KG1 (cell line): ENCODE data around the gene ELOVL5.

Experiments used
- DNase-seq: peaks from one replicate; lab custom pipeline; 2025; lab: John Stamatoyannopoulos, UW

The ELOVL5 gene

GRCh38 chr6:53269827-53270226 lies 78.9 kb downstream of the ELOVL5 start:
- DNase-seq: no peak

GRCh38 chr6:53268858-53269608 lies 79.7 kb downstream of the ELOVL5 start:
- DNase-seq: no peak

GRCh38 chr6:53266553-53267090 lies 82.1 kb downstream of the ELOVL5 start:
- no peak for DNase-seq

GRCh38 chr6:53264915-53265607 lies 83.7 kb downstream of the ELOVL5 start:
- DNase-seq: no peak

- no peak for DNase-seq
Measured at GRCh38 chr6:53264337-53264736, 84.4 kb downstream of the ELOVL5 start.

- DNase-seq: no peak
Measured at GRCh38 chr6:53263917-53264316, 84.8 kb downstream of the ELOVL5 start.

GRCh38 chr6:53259860-53260580 lies 88.7 kb downstream of the ELOVL5 start:
- DNase-seq: no peak

- no peak for DNase-seq
Measured at GRCh38 chr6:53258774-53259155, 90.0 kb downstream of the ELOVL5 start.

- DNase-seq: no peak
Measured at GRCh38 chr6:53258076-53258773, 90.5 kb downstream of the ELOVL5 start.

- no peak for DNase-seq
Measured at GRCh38 chr6:53257533-53257932, 91.2 kb downstream of the ELOVL5 start.

- DNase-seq: no peak
Measured at GRCh38 chr6:53257001-53257400, 91.7 kb downstream of the ELOVL5 start.

GRCh38 chr6:53252177-53252692 lies 96.5 kb downstream of the ELOVL5 start:
- DNase-seq: no peak

GRCh38 chr6:53251033-53251672 lies 97.6 kb downstream of the ELOVL5 start:
- DNase-seq: no peak

- no peak for DNase-seq
Measured at GRCh38 chr6:53250176-53251032, 98.3 kb downstream of the ELOVL5 start.

GRCh38 chr6:53246924-53247323 lies 101.8 kb downstream of the ELOVL5 start:
- no peak for DNase-seq

- peak; percentile 31 for DNase-seq
Measured at GRCh38 chr6:53244958-53245357, 103.8 kb downstream of the ELOVL5 start.

- DNase-seq: no peak
Measured at GRCh38 chr6:53244399-53244931, 104.3 kb downstream of the ELOVL5 start.

- no peak for DNase-seq
Measured at GRCh38 chr6:53241938-53242337, 106.8 kb downstream of the ELOVL5 start.

- DNase-seq: no peak
Measured at GRCh38 chr6:53240761-53241160, 108.0 kb downstream of the ELOVL5 start.

GRCh38 chr6:53240139-53240538 lies 108.6 kb downstream of the ELOVL5 start:
- DNase-seq: no peak
